A549 (cell line): Measurements from ENCODE around the gene ZDHHC11. TPM values are rescaled to one million over a fixed set of nuclear protein-coding genes. Genes with fewer than 3 reads are reported as not detected.
"Not testable (repeated sequence)": the region's sequence is repeated elsewhere in the genome, so short reads cannot be mapped to it uniquely, and the experiment has no call there.

ENCODE experiments used
- ATAC-seq, 2 experiments: fragments of 200-7000 bp in 1 of 2; fragments of >200 bp in 1 of 2; cut with Nextera tagmentation in 1 of 2; cut with Tn5 transposase in 1 of 2; 3 replicates each; pipeline versions ENCODE4 v1.8.0 to v1.9.1; 2018 to 2020; ENCODE audit warnings: mild to moderate bottlenecking in 1 of 2, moderate library complexity in 1 of 2
- CTCF ChIA-PET: fragments of 300-600 bp; sonication (Branson Sonifier 250); formaldehyde crosslinking; extraction: SDS; loops from one replicate; lab custom pipeline; 2021; ENCODE audit warnings: antibody characterized with exemption, inconsistent platforms; lab: Yijun Ruan, JAX
- POLR2A ChIA-PET: fragments of 350-600 bp; formaldehyde crosslinking; extraction: SDS; loops from one replicate; lab custom pipeline; 2021; ENCODE audit warnings: antibody characterized with exemption, inconsistent platforms; lab: Yijun Ruan, JAX
- DNase-seq, 2 experiments: peaks; one replicate each; pipeline versions ENCODE4 v3.0.0 to v3.0.0-alpha.2; 2011 to 2016; ENCODE audit warnings: low read depth in 1 of 2, low spot score in 1 of 2
- FAIRE-seq: peaks from 2 replicates; lab custom pipeline; 2011; peaks lifted over from hg19 to GRCh38; lab: Jason Lieb, UNC
- H3K27ac ChIP-seq, 2 experiments: fragments of >200 bp; sonication (Bioruptor Twin); formaldehyde crosslinking; 3 replicates each; pipeline ENCODE4 v1.5.1; 2016 to 2017
- H3K4me1 ChIP-seq: fragments of >200 bp; sonication (Bioruptor Twin); formaldehyde crosslinking; 3 replicates; pipeline ENCODE4 v1.6.1; 2016
- H3K4me2 ChIP-seq: fragments of >200 bp; sonication (Bioruptor Twin); formaldehyde crosslinking; 3 replicates; pipeline ENCODE4 v1.6.1; 2016
- H3K4me3 ChIP-seq: fragments of >200 bp; sonication (Bioruptor Twin); formaldehyde crosslinking; 3 replicates; pipeline ENCODE4 v1.5.1; 2016
- H3K9me3 ChIP-seq: fragments of >200 bp; sonication (Bioruptor Twin); formaldehyde crosslinking; 3 replicates; pipeline ENCODE4 v1.6.1; 2016
- CBX2 ChIP-seq: fragments of 200-600 bp; sonication (generic); IDR thresholded peaks from 2 replicates; pipeline ENCODE4 v1.6.1; 2016; ENCODE audit warnings: low read depth, mild to moderate bottlenecking, borderline replicate concordance
- E2F6 ChIP-seq: IDR thresholded peaks from 2 replicates; pipeline ENCODE4 v1.6.1; 2012; ENCODE audit warnings: low read depth, borderline replicate concordance
- FOSL2 ChIP-seq, 2 experiments: fragments of 450-650 bp in 1 of 2; fragments of >200 bp in 1 of 2; sonication (Bioruptor Twin) in 1 of 2; formaldehyde crosslinking; IDR thresholded peaks; 2 replicates each; pipeline versions ENCODE4 v1.5.0 to v1.6.1; 2016 to 2020; ENCODE audit warnings: mild to moderate bottlenecking in 1 of 2, moderate library complexity in 1 of 2
- GATA3 ChIP-seq: IDR thresholded peaks from 2 replicates; pipeline ENCODE4 v1.6.1; 2012; ENCODE audit warnings: borderline replicate concordance
- JUN ChIP-seq, 2 experiments: fragments of >200 bp; sonication (Bioruptor Twin); formaldehyde crosslinking; IDR thresholded peaks; 2 replicates in 1 of 2; 3 replicates in 1 of 2; pipeline ENCODE4 v1.6.1; 2016 to 2017
- KDM5A ChIP-seq: fragments of 200-600 bp; sonication (generic); IDR thresholded peaks from 2 replicates; pipeline ENCODE4 v1.6.1; 2016; ENCODE audit warnings: antibody characterized with exemption, mild to moderate bottlenecking
- MAFK ChIP-seq: fragments of 450-650 bp; IDR thresholded peaks from 2 replicates; pipeline ENCODE4 v1.6.1; 2014; ENCODE audit not compliant: partially characterized antibody
- MAZ ChIP-seq: fragments of 150-350 bp; IDR thresholded peaks from 2 replicates; pipeline ENCODE4 v1.6.1; 2014; ENCODE audit warnings: antibody characterized with exemption, low read depth, low read length, borderline replicate concordance
- POLR2AphosphoS2 ChIP-seq: conservative IDR thresholded peaks from 2 replicates; pipeline ENCODE4 v1.6.1; 2012; ENCODE audit warnings: low read length, improper control_type of control experiment, inconsistent platforms
- TFCP2L1 ChIP-seq: fragments of 250-450 bp; sonication (Bioruptor Pico); IDR thresholded peaks from 2 replicates; pipeline ENCODE4 v1.5.0; 2021; ENCODE audit warnings: mild to moderate bottlenecking
- ZSCAN20 ChIP-seq: fragments of 250-450 bp; sonication (Bioruptor Pico); IDR thresholded peaks from 2 replicates; pipeline ENCODE4 v1.8.0; 2022; ENCODE audit warnings: mild to moderate bottlenecking, moderate library complexity
- WGBS: methylation state at CpG from one replicate; pipeline ENCODE4 v1.1.6; 2017; ENCODE audit errors: missing lambda C conversion rate; 5-methylcytosine and 5-hydroxymethylcytosine counted together
- polyA plus RNA-seq, 4 experiments: library from polyadenylated mRNA; depleted of rRNA in 3 of 4; stranded (reverse); fragments of >200 nt; fragmentation: RNase III in 1 of 4; extraction: RNeasy Plus Mini Kit Qiagen cat#74134 plus additional on column Dnase treatment in 1 of 4; gene quantifications; 2 replicates in 3 of 4; 3 replicates in 1 of 4; pipeline ENCODE4 v1.2.3, GENCODE V29; 2011 to 2017
- TF ChIP-seq, protein P1 (sequence below): fragments of 450-650 bp; IDR thresholded peaks from 2 replicates; pipeline ENCODE4 v1.6.1; 2014; ENCODE audit warnings: antibody characterized with exemption

The ZDHHC11 gene
- polyA plus RNA-seq, 2 of the 4 experiments (the other 2 are of a cell fraction), result 2.6 to 13.7 TPM

DNA sequence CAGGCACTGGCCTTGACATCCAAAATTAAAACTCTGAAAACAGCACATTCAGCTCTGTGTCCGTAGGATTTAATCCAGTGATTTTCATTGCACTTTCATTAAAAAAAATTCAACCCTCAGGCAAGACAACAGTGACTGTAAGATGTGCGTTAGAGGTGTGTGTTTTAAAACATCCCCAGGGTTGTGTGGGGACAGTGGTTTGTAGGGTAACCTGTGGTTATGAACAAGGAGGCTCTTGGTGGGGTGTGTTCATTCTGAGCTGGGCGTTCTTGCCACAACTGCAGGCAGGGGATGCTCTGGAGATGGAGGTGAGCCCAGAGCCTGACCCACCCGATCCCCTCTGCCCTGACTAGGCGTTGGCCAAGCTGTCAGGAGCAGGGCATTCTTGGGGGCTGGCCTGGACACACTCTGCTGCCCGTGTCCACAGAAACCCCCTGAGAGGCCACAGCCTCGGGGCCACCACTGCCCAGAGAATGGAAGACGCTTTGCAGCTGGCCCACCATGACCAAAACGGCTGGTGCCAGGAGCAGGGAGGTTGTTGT is 103.4 kb downstream of the ZDHHC11 start:
- CTCF ChIA-PET, POLR2A ChIA-PET, DNase-seq, H3K4me3 ChIP-seq, H3K4me2 ChIP-seq, H3K4me1 ChIP-seq, H3K27ac ChIP-seq, H3K9me3 ChIP-seq: not testable (repeated sequence)
- ATAC-seq, result peak in 1 of 2 experiments; percentile 41; a peak in 3 of 6 replicates
- 70% methylated on average over 5 of the region's 9 CpGs for WGBS
- peak; percentile 18 for FAIRE-seq

DNA sequence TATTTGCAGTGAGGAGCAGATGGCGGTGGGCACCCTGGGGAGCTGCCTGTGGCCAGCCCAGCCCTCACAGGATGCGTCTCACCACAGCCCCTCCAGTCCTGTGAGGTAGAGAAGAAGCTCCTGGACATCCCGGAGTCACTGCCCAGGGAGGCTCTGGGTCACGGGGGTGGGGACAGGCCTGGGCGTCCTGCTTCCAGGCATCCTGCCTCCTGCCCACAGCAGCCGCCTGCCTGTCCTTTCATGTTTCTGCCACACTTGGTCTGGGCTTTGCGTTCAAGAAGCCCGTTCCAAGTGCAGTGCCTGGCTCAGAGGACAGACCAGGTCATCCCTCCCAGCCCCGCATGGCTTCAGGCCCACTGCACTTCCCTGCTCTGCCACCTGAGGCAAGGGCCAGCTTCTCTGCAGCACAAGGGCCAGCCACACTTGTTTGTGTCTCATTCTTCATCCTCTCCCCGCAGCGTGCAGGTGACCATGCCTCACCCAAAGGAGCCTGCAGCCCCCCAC is 104.5 kb downstream of the ZDHHC11 start:
- TF ChIP-seq FOSL2 (IDR thresholded peaks at IDR 0.05) (no peak), FOSL2 (CRISPR knock-in tag; IDR thresholded peaks at IDR 0.05) (no peak), POLR2AphosphoS2 (no peak), ZSCAN20 (CRISPR knock-in tag) (no peak), MAZ (no peak), JUN (IDR thresholded peaks at IDR 0.05) (no peak), GATA3 (no peak), TFCP2L1 (CRISPR knock-in tag) (no peak), CBX2 (no peak), KDM5A (no peak), MAFK (no peak), E2F6 (no peak)
- TF ChIP-seq, protein P1, sequence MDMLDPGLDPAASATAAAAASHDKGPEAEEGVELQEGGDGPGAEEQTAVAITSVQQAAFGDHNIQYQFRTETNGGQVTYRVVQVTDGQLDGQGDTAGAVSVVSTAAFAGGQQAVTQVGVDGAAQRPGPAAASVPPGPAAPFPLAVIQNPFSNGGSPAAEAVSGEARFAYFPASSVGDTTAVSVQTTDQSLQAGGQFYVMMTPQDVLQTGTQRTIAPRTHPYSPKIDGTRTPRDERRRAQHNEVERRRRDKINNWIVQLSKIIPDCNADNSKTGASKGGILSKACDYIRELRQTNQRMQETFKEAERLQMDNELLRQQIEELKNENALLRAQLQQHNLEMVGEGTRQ, result no peak
- TF ChIP-seq, all 56 proteins: peak for 0
- Histone ChIP-seq H3K4me1 (no peaks in the 10 kb centered on the region), H3K9me3 (no peaks in the 10 kb centered on the region), H3K4me2 (no peak overlapping the region), H3K4me3 (no peak overlapping the region), H3K27ac (no peak overlapping the region)
- DNase-seq, result no peak
- ChIA-PET CTCF (no interaction called here), POLR2A (no interaction called here)
- 77% methylated on average over 6 of the region's 11 CpGs for WGBS
- FAIRE-seq, result no peak
- ATAC-seq, result peak in 1 of 2 experiments; percentile 63; a peak in 3 of 6 replicates

Other genes starting within 250 kb of the ZDHHC11 start
- 10.5 and 11.1 TPM in 2 replicates for gene CEP72, start 238.6 kb downstream of the ZDHHC11 start, polyA plus RNA-seq (2011; rRNA removed)
- gene CEP72, start 238.6 kb downstream of the ZDHHC11 start, polyA plus RNA-seq (2017; fragmentation: RNase III; extraction: RNeasy Plus Mini Kit Qiagen cat#74134 plus additional on column Dnase treatment), result 10.6 to 10.8 TPM (median 10.8 TPM) in 3 replicates
- 1.0 and 1.2 TPM in 2 replicates for gene TPPP, start 157.6 kb downstream of the ZDHHC11 start, polyA plus RNA-seq (2011; rRNA removed)
- gene TPPP, start 157.6 kb downstream of the ZDHHC11 start, polyA plus RNA-seq (2017; fragmentation: RNase III; extraction: RNeasy Plus Mini Kit Qiagen cat#74134 plus additional on column Dnase treatment), result 1.2 to 1.5 TPM (median 1.4 TPM) in 3 replicates
- 0.18 and 0.70 TPM in 2 replicates for gene ZDHHC11B, start 66.3 kb downstream of the ZDHHC11 start, polyA plus RNA-seq (2011; rRNA removed)
- gene ZDHHC11B, start 66.3 kb downstream of the ZDHHC11 start, polyA plus RNA-seq (2017; fragmentation: RNase III; extraction: RNeasy Plus Mini Kit Qiagen cat#74134 plus additional on column Dnase treatment), result 0.97 to 1.4 TPM (median 1.0 TPM) in 3 replicates
- gene BRD9, start 41.8 kb upstream of the ZDHHC11 start, polyA plus RNA-seq (2011; rRNA removed), result 11.6 and 15.8 TPM in 2 replicates
- 28.9 to 31.0 TPM (median 29.6 TPM) in 3 replicates for gene BRD9, start 41.8 kb upstream of the ZDHHC11 start, polyA plus RNA-seq (2017; fragmentation: RNase III; extraction: RNeasy Plus Mini Kit Qiagen cat#74134 plus additional on column Dnase treatment)
- 62.4 and 82.4 TPM in 2 replicates for gene TRIP13, start 41.9 kb upstream of the ZDHHC11 start, polyA plus RNA-seq (2011; rRNA removed)
- 54.0 to 60.2 TPM (median 54.6 TPM) in 3 replicates for gene TRIP13, start 41.9 kb upstream of the ZDHHC11 start, polyA plus RNA-seq (2017; fragmentation: RNase III; extraction: RNeasy Plus Mini Kit Qiagen cat#74134 plus additional on column Dnase treatment)
- gene NKD2, start 157.8 kb upstream of the ZDHHC11 start, polyA plus RNA-seq (2011; rRNA removed), result 1.2 and 1.8 TPM in 2 replicates
- 4.2 to 5.3 TPM (median 4.4 TPM) in 3 replicates for gene NKD2, start 157.8 kb upstream of the ZDHHC11 start, polyA plus RNA-seq (2017; fragmentation: RNase III; extraction: RNeasy Plus Mini Kit Qiagen cat#74134 plus additional on column Dnase treatment)